B cell (primary cell): ENCODE results near the gene CACNG7. TPM values are rescaled to one million over a fixed set of nuclear protein-coding genes. Genes with fewer than 3 reads are reported as not detected.

Experiments
- ATAC-seq: fragments of 200-7000 bp; cut with Tn5 transposase; one replicate; pipeline ENCODE4 v1.10.0; 2021; ENCODE audit warnings: low read depth, mild to moderate bottlenecking, moderate number of reproducible peaks, moderate library complexity
- CTCF ChIA-PET: fragments of 350-600 bp; sonication (Branson Sonifier 250); formaldehyde crosslinking; loops from one replicate; lab custom pipeline; 2021; ENCODE audit warnings: antibody characterized with exemption, inconsistent platforms; lab: Charles Lee
- POLR2A ChIA-PET: fragments of 350-600 bp; sonication (Branson Sonifier 250); formaldehyde crosslinking; loops from one replicate; lab custom pipeline; 2021; ENCODE audit warnings: antibody characterized with exemption; lab: Charles Lee
- DNase-seq: peaks from one replicate; pipeline ENCODE4 v3.0.0; 2013
- H2AFZ ChIP-seq: 2 replicates; pipeline ENCODE4 v1.6.1; 2012; ENCODE audit warnings: mild to moderate bottlenecking, low read depth, low read length; ENCODE audit not compliant: insufficient read depth, poor library complexity, severe bottlenecking
- H3K27ac ChIP-seq, 2 donors: 1 replicate in 1 of 2; 2 replicates in 1 of 2; pipeline ENCODE4 v1.5.1; 2012 to 2013; ENCODE audit warnings: low read length in 2 of 2, mild to moderate bottlenecking in 2 of 2, moderate library complexity in 1 of 2
- H3K27me3 ChIP-seq, 4 experiments: fragments of 200-600 bp in 1 of 4; sonication (generic) in 1 of 4; replicated peaks in 1 of 4; 1 replicate in 2 of 4; 2 replicates in 2 of 4; pipeline versions ENCODE4 v1.6.1 to v1.7.0; 2013 to 2016; ENCODE audit warnings: low read length in 3 of 4, mild to moderate bottlenecking in 2 of 4, mixed read lengths in 1 of 4, moderate library complexity in 1 of 4; ENCODE audit not compliant: insufficient read depth in 4 of 4, control insufficient read depth in 3 of 4; ENCODE audit errors: control extremely low read depth in 1 of 4
- H3K36me3 ChIP-seq, 2 experiments: replicated peaks in 1 of 2; 1 replicate in 1 of 2; 2 replicates in 1 of 2; pipeline versions ENCODE4 v1.6.1 to v1.7.1; 2013; ENCODE audit warnings: low read length in 1 of 2; ENCODE audit not compliant: insufficient read depth in 2 of 2, control insufficient read depth in 1 of 2; ENCODE audit errors: control extremely low read depth in 1 of 2, extremely low read depth in 1 of 2
- H3K4me1 ChIP-seq, 2 donors: fragments of 200-600 bp in 1 of 2; sonication (generic) in 1 of 2; 1 replicate in 1 of 2; 2 replicates in 1 of 2; pipeline versions ENCODE4 v1.5.1 to v1.6.1; 2013 to 2017; ENCODE audit warnings: low read length in 2 of 2; ENCODE audit not compliant: control insufficient read depth in 2 of 2, insufficient read depth in 2 of 2
- H3K4me2 ChIP-seq: replicated peaks from 2 replicates; pipeline ENCODE3; 2012; ENCODE audit warnings: mild to moderate bottlenecking, low read depth, low read length; ENCODE audit not compliant: poor library complexity, severe bottlenecking
- H3K4me3 ChIP-seq, 5 experiments: fragments of 200-600 bp in 1 of 5; sonication (generic) in 1 of 5; 1 replicate in 3 of 5; 2 replicates in 2 of 5; pipeline versions ENCODE4 v1.5.1 to v1.7.0; 2011 to 2016; ENCODE audit warnings: low read length in 4 of 5, mild to moderate bottlenecking in 4 of 5, low read depth in 2 of 5, control low read depth in 1 of 5, moderate library complexity in 1 of 5; ENCODE audit not compliant: insufficient read depth in 1 of 5; ENCODE audit errors: control extremely low read depth in 1 of 5, extremely low read depth in 1 of 5
- H3K79me2 ChIP-seq: fragments of 200-600 bp; sonication (generic); one replicate; pipeline ENCODE4 v1.6.0; 2016; ENCODE audit warnings: low read length; ENCODE audit not compliant: control insufficient read depth, insufficient read depth
- H3K9ac ChIP-seq: fragments of 200-600 bp; sonication (generic); 2 replicates; pipeline ENCODE4 v1.6.1; 2017; ENCODE audit warnings: mild to moderate bottlenecking, low read length, moderate library complexity
- H3K9me3 ChIP-seq, 3 donors: one replicate each; pipeline versions ENCODE4 v1.6.1 to v1.7.1; 2013; ENCODE audit warnings: low read length in 2 of 3; ENCODE audit not compliant: control insufficient read depth in 2 of 3, insufficient read depth in 1 of 3; ENCODE audit errors: control extremely low read depth in 1 of 3
- H4K20me1 ChIP-seq: 2 replicates; pipeline ENCODE4 v1.6.0; 2012; ENCODE audit warnings: mild to moderate bottlenecking, low read length; ENCODE audit not compliant: insufficient read depth, control insufficient read depth, poor library complexity, severe bottlenecking
- H3K27ac Mint-ChIP-seq: one replicate; pipeline ENCODE4 v1.8.0; 2021; ENCODE audit warnings: mixed read lengths
- H3K27me3 Mint-ChIP-seq: one replicate; pipeline ENCODE4 v1.8.0; 2021; ENCODE audit warnings: mixed read lengths
- H3K4me1 Mint-ChIP-seq: one replicate; pipeline ENCODE4 v1.8.0; 2021; ENCODE audit warnings: mixed read lengths
- H3K4me3 Mint-ChIP-seq: one replicate; pipeline ENCODE4 v1.8.0; 2021; ENCODE audit warnings: mixed read lengths
- H3K9me3 Mint-ChIP-seq: one replicate; pipeline ENCODE4 v1.8.0; 2022; ENCODE audit warnings: mixed read lengths; ENCODE audit not compliant: insufficient read depth
- CTCF ChIP-seq: fragments of 200-600 bp; IDR thresholded peaks from one replicate; pipeline ENCODE4 v1.8.0; 2022; ENCODE audit warnings: antibody characterized with exemption, mild to moderate bottlenecking
- EZH2 ChIP-seq: IDR thresholded peaks from 2 replicates; pipeline ENCODE4 v1.6.1; 2012; ENCODE audit warnings: borderline replicate concordance, low read depth, mild to moderate bottlenecking, moderate library complexity, low read length; ENCODE audit not compliant: insufficient read depth, poor library complexity, severe bottlenecking
- WGBS: methylation state at CpG from one replicate; pipeline ENCODE4 v1.1.5; 2013; ENCODE audit warnings: missing lambda C conversion rate; ENCODE audit not compliant: insufficient coverage; 5-methylcytosine and 5-hydroxymethylcytosine counted together
- intact Hi-C: fragments of 100-400 bp; cut with micrococcal nuclease; formaldehyde crosslinking; loops from one replicate; pipeline ENCODE4 v1.10.0; 2022
- polyA plus RNA-seq: library from polyadenylated mRNA; depleted of rRNA; stranded (reverse); fragments of >200 nt; gene quantifications from 2 replicates; pipeline ENCODE4 v1.2.3, GENCODE V29; 2012
- total RNA-seq, 2 donors: library from RNA; stranded (reverse); fragments of 120-200 nt in 1 of 2; gene quantifications; 1 replicate in 1 of 2; 2 replicates in 1 of 2; pipeline versions ENCODE4 v1.2.3 to v1.2.4, GENCODE V29; 2013 to 2022

The CACNG7 gene
- total and polyA plus RNA-seq, 2 donors (not counting 1 experiment from before 2014, with no cell fraction given), result not detected

- CTCF ChIA-PET, result no interaction called here
- Histone ChIP-seq H2AFZ (no peak overlapping the region), H3K27ac (no peak overlapping the region), H3K4me1 (no peaks in the 10 kb centered on the region), H4K20me1 (no peaks in the 10 kb centered on the region), H3K36me3 (no peaks in the 10 kb centered on the region), H3K4me2 (no peak overlapping the region), H3K9me3 (peaks cover 0 to 28% (median 0%) of the 10 kb centered on the region in 3 donors), H3K4me3 (no peak overlapping the region), H3K79me2 (no peaks in the 10 kb centered on the region), H3K27me3 (peaks cover 0 to 31% (median 5%) of the 10 kb centered on the region in 4 experiments), H3K9ac (no peak overlapping the region)
- no peak for DNase-seq
- no peak for ATAC-seq
- Mint-ChIP-seq H3K27ac (no peak overlapping the region), H3K4me1 (no peaks in the 10 kb centered on the region), H3K27me3 (peaks cover 40% of the 10 kb centered on the region), H3K9me3 (no peaks in the 10 kb centered on the region), H3K4me3 (no peak overlapping the region)
- POLR2A ChIA-PET, result no interaction called here
- no peak for TF ChIP-seq CTCF
- no peak for TF ChIP-seq EZH2
- intact Hi-C loops, result no loop called here
- 100% methylated on average over 3 of the region's 4 CpGs for WGBS
These were observed 35.9 kb downstream of the CACNG7 start for GRCh38 chr19:53944933-53945332.

- H3K36me3 ChIP-seq, result no peaks in the 10 kb centered on the region
- CTCF ChIA-PET, result no interaction called here
These were observed 36.4 kb downstream of the CACNG7 start for GRCh38 chr19:53945441-53945840.

More at GRCh38 chr19:53945441-53945840, 36.4 kb downstream of the CACNG7 start:
- Mint-ChIP-seq H3K27ac (no peak overlapping the region), H3K4me3 (no peak overlapping the region), H3K4me1 (no peaks in the 10 kb centered on the region), H3K27me3 (peaks cover 37% of the 10 kb centered on the region), H3K9me3 (no peaks in the 10 kb centered on the region)
- no peaks in the 10 kb centered on the region for H3K79me2 ChIP-seq
- intact Hi-C loops, result no loop called here
- DNase-seq, result no peak
- H3K4me3 ChIP-seq, result no peak overlapping the region
- no peak overlapping the region for H3K4me2 ChIP-seq
- H3K27me3 ChIP-seq, result peaks cover 0 to 31% (median 5%) of the 10 kb centered on the region in 4 experiments
- TF ChIP-seq EZH2 (no peak), CTCF (no peak)
- no peaks in the 10 kb centered on the region for H4K20me1 ChIP-seq
- H3K9me3 ChIP-seq, result peaks cover 0 to 25% (median 0%) of the 10 kb centered on the region in 3 donors
- no peak overlapping the region for H3K9ac ChIP-seq
- POLR2A ChIA-PET, result no interaction called here
- 65% methylated on average over 6 of the region's 9 CpGs for WGBS
- H2AFZ ChIP-seq, result no peak overlapping the region
- ATAC-seq, result no peak
- H3K4me1 ChIP-seq, result no peaks in the 10 kb centered on the region
- H3K27ac ChIP-seq, result no peak overlapping the region
